ENCODE results near the gene KLHL41. TPM values are rescaled to one million over a fixed set of nuclear protein-coding genes. Genes with fewer than 3 reads are reported as not detected.

KLHL41 gene
- total and polyA plus RNA-seq, 2 of the 13 experiments (the other 11 are each of a cell fraction or from before 2014, with no cell fraction given) = 0.07 to 0.31 TPM

GRCh38 chr2:169479257-169480078, 30.0 kb upstream of the KLHL41 start, which contains the start of gene BBS5 (continued):
- TF ChIP-seq GRHL1 (CRISPR knock-in tag; conservative IDR thresholded peaks at IDR 0.05) (no peak), ZNF530 (CRISPR knock-in tag; IDR thresholded peaks at IDR 0.05; ENCODE audit: low read depth) (peak; percentile 91; the same call in 1 of the 2 replicates), NFYC (CRISPR knock-in tag; IDR thresholded peaks at IDR 0.05) (peak; percentile 33; the same call in 1 of the 2 replicates), HINFP (CRISPR knock-in tag; IDR thresholded peaks at IDR 0.05; ENCODE audit: low read depth) (peak; percentile 52; the same call in 1 of the 2 replicates), ZNF101 (CRISPR knock-in tag; IDR thresholded peaks at IDR 0.05; ENCODE audit: borderline replicate concordance, low read depth) (no peak), FOXA1 (IDR thresholded peaks at IDR 0.05) (no peak), FOXA1 (CRISPR knock-in tag; IDR thresholded peaks at IDR 0.05) (0 out of 2 replicates have a peak, but pooled peaks have one; percentile 5), TBP (CRISPR knock-in tag; IDR thresholded peaks at IDR 0.05) (no peak), ATF3 (CRISPR knock-in tag; IDR thresholded peaks at IDR 0.05) (no peak; the same call in 1 of the 2 replicates), ZBTB10 (CRISPR knock-in tag; IDR thresholded peaks at IDR 0.05; ENCODE audit: borderline replicate concordance) (0 out of 2 replicates have a peak, but pooled peaks have one; percentile 60), ZNF550 (CRISPR knock-in tag; IDR thresholded peaks at IDR 0.05; ENCODE audit: borderline replicate concordance) (no peak), ZNF878 (CRISPR knock-in tag; IDR thresholded peaks at IDR 0.05) (peak; percentile 51; the same call in 1 of the 2 replicates), PRDM4 (CRISPR knock-in tag; IDR thresholded peaks at IDR 0.05; ENCODE audit: borderline replicate concordance) (0 out of 2 replicates have a peak, but pooled peaks have one; percentile 59), ZNF644 (CRISPR knock-in tag; IDR thresholded peaks at IDR 0.05; ENCODE audit: low read depth) (0 out of 2 replicates have a peak, but pooled peaks have one; percentile 41)
- TF ChIP-seq, protein P1, sequence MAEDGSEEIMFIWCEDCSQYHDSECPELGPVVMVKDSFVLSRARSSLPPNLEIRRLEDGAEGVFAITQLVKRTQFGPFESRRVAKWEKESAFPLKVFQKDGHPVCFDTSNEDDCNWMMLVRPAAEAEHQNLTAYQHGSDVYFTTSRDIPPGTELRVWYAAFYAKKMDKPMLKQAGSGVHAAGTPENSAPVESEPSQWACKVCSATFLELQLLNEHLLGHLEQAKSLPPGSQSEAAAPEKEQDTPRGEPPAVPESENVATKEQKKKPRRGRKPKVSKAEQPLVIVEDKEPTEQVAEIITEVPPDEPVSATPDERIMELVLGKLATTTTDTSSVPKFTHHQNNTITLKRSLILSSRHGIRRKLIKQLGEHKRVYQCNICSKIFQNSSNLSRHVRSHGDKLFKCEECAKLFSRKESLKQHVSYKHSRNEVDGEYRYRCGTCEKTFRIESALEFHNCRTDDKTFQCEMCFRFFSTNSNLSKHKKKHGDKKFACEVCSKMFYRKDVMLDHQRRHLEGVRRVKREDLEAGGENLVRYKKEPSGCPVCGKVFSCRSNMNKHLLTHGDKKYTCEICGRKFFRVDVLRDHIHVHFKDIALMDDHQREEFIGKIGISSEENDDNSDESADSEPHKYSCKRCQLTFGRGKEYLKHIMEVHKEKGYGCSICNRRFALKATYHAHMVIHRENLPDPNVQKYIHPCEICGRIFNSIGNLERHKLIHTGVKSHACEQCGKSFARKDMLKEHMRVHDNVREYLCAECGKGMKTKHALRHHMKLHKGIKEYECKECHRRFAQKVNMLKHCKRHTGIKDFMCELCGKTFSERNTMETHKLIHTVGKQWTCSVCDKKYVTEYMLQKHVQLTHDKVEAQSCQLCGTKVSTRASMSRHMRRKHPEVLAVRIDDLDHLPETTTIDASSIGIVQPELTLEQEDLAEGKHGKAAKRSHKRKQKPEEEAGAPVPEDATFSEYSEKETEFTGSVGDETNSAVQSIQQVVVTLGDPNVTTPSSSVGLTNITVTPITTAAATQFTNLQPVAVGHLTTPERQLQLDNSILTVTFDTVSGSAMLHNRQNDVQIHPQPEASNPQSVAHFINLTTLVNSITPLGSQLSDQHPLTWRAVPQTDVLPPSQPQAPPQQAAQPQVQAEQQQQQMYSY (CRISPR knock-in tag; IDR thresholded peaks at IDR 0.05) = peak; percentile 74; the same call in 1 of the 2 replicates

Data from HepG2 (cell line).